HG03066 (cell line): Measurements from ENCODE around the gene HOXC6.

Experiments
- ATAC-seq: cut with Tn5 transposase; IDR thresholded peaks from one replicate; pipeline ENCODE4 v1.9.1; 2021; ENCODE audit warnings: low read depth; ENCODE audit not compliant: unreplicated experiment

The HOXC6 gene

DNA sequence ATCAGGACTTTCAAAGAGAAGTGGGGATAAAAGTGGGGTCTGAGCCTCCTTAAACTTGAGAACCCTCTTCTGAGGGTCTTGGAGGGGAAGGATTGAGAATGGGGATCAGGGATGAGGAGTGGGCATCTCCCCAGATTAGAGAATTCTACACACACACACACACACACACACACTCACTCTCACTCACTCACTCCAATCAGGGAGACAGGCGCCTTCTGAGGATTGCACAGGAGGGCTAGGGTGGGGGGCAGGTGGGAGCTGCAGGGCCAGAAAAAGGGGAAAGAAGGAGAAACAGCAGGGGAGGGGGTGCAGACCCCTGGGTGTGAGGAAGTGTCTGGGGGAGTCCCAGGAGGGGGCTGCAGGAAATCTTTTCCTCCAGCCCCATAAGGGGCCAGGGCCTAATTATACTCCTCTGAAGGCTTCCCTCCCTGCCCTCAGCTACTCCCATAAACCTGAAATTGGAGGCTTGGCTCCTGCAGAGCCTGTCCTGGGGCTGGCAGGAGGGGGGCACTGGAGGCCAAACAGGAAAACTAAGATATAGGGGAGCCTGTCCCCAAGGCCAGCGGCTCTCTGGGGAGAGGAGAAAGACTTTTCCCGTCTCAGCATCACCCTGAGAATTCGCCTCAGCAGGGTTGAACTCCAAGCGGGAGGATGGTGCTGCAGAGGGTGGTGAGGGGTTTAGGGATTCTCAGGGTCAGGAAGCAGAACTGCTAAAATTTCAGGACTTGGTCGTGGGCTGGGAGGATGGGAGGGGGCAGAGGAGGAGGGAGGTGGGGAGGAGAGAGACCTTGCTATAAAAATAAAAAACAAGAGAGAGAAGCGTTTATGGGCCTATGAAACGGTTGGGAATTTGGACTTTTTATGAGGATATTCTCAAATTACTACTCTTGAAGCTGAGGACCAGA lies 26.7 kb upstream of the HOXC6 start:
- ATAC-seq, result no peak

DNA sequence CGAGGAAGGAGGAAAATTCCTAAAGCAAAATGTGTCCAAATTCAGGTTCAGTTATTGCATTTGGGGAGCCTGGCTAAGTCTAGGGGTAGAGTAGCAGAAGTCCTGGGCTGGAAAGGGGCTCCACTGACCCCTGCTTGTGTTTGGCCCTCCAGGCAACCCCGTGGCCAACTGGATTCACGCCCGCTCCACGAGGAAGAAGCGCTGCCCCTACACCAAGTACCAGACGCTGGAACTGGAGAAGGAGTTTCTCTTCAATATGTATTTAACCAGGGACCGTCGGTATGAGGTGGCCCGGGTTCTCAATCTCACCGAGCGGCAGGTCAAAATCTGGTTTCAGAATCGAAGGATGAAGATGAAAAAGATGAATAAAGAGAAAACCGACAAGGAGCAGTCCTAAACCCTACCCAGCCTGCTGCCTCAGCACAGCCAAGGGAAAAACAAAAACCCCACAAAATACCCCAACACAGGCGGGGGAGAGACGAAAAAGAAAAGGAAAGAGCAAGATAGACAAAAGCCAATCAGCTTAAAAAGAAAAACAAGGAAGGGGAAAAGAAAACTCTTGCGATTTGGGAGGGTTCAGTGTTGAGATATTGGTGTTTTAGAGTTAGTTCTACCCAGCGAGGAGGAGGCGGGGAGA lies 25.8 kb upstream of the HOXC6 start:
- no peak for ATAC-seq

DNA sequence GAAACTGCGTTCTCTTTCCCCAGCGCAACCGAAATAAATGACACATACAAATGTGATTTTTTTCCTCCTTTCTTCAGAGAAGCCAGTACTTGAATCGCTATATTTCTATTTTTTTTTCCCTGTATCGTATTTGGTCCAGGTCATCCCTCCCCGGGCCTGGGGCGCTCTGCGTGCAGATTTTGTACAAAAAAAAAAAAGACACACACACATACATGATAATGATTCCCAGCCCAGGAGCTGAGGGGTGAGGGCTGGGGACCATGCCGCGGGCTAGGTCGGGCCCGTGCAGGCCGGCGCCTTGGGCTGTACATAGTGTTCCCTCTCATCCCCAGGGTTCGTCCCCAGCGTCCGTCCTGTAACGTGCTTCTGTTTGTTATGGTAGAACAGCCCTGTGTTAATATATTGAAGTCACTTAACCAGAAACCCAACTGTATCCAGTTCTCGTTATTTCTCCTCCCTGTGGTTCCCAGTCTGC lies 25.3 kb upstream of the HOXC6 start:
- no peak for ATAC-seq

DNA sequence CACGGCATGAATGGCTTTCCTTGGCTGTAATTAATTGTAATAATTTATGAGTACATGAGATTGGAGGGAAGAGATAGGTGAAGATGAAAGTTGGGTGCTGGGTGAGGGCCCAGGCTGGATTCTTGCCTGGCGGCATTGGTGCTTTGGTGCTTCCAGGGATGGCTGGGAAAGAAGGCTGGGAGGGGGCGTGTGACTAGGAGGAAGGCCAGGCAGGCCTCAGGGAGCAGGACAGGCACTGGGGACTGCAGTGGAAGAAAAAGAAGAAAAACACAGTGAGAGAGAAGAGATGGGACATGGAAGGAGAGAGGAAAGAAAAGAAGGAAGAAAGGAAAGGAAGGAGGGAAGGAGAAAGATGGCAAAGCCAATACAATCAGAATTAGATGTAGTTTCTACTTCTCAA lies 24.6 kb upstream of the HOXC6 start:
- ATAC-seq, result no peak

DNA sequence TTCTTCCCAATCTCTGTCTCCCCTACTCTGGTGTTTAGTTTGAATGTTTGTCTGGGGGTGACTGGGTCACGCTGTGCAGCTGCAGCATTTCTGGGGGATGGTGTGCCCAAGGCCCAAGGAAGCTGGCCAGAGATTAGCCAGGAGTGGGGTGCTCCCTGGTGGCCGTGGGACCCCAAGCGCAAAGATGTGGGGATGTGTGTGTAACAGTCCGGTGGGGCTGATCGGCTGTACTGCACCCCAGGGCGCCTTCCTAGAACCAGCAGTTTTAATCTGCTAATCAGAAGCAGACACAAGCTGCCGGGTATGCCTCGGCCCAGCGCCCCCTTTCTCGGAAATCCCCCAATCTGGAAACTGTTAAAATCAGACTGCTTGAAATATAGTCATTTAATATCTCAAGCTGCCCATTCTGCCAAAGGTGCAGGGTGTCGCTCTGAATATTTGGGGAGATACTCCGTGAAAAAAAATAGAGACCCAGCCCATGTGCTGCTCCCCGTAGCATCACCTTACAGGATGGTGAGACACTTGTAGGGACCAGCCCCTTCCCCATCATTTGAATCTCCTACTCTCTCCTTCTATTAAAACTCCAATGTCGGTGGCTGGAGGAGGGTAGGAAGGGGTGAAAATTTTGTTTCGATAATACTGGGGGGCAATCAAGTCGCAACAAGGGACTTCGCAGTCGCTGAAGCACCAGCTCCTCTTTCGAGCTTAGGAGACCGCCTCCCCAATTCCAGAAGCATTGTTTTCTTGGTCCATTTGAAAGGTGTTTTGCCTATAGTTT lies 24.0 kb upstream of the HOXC6 start:
- ATAC-seq, result no peak

DNA sequence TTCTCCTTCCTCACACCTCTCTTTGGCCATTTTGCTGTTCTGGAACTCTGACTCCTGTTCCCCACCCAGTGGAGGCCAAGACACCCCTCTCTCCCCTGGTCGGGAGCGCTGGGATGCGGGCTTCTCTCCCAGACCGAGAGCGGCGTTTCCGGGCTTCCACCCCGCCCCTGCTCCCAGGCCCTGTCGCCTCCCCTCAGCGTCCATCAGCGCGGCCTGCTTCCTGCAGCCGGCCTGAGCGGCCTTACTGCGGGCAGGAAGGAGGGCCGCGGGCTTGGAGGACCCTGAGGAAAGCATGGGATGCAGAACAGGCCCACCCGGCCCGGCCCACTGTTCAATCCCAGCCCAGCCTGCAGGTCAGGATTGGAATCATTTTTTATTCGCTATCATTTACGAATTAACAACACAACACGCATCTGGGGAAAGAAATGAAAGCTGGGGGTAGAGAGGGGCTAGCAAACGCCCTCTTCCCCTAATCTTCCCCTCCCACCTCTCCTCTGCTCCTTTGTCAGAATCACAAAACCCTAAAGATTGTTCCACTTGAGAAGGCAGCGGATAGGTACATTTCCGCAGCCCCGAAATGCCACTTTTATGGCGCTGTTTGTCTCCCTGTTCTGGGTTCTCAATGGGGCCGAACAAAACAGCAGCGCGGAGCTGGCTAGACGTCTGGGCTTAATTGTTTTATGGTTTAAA lies 23.3 kb upstream of the HOXC6 start:
- no peak for ATAC-seq

DNA sequence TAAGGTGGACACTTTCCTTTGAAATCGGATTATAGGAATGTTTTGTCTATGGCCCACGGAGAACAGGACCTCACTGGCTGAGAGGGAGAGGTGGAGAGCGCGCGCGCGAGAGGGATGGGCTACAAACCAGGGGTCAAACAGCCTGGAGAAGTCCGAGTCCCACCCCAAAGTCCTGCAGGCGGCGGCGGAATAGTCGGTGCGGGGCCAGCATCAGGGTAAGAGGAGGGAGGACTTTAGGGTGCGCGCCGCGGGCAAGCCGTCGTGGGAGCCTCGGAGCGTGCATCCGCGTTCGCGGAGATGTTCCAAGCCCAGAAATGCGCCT lies 22.7 kb upstream of the HOXC6 start:
- ATAC-seq, result no peak

DNA sequence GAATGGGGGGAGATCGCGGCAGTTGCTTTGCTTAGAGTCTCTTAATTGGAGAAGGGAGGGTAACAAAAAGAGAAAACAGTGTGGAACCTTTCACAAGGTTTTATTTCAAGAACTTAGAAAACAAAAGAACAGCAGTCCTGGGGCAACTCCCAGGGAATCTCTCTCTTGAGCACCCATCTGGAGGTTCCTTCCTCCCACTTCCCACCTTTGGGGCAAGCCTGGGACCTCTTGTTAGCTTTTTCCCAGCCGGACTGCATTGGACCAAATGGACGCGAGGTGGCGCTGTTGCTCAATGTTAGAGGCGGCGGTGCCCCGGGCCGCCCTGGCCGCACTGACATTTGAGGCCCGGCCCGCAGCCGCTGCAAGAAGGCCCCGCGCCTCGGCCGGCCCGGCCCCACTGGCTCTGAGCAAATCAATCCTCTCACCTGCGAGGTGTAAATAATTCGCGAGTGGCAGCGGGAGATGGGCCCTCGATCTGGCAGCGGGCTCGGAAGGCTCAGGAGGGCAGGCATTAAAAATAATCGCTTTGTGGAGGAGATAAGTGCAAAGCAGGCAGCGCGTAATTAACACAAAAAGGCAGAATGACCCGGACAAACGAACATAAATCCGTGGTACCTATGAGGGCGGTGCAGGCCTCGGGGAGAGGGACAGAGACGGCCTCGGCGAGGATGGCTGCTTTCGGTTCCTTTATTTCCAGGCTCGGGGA lies 22.2 kb upstream of the HOXC6 start:
- peak; percentile 70 for ATAC-seq

DNA sequence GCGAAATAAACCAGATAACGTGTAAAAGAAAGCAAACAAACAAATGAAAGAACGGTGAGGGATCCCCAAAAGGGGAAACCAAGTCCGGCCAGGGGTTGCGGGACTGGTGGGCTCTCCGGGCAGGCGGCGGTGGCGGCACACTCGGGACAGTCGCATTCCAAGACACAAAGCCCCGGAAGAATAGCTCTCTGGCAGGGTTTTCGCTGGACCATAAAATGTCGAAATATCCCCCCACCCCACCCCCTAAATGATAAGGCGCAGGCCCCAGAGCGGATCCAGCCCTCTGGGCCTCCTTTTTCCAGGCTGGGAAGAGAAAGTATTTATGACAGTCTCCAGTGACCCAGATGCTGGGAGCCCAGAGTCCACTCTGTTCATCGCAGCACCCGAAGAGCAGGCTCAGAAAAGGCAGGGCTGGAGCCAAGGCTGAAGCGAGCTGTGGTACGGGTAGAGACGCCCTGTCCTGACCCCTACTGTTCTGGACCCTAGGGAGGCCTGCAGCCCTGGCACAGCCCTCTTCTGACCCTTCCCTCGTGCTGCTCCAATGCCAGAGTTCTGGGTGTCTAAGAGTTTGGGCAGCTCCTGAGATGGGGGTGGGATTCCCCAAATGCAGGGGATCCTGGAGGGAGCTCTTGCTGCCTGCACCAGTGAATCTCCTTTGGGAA lies 21.6 kb upstream of the HOXC6 start:
- no peak for ATAC-seq

DNA sequence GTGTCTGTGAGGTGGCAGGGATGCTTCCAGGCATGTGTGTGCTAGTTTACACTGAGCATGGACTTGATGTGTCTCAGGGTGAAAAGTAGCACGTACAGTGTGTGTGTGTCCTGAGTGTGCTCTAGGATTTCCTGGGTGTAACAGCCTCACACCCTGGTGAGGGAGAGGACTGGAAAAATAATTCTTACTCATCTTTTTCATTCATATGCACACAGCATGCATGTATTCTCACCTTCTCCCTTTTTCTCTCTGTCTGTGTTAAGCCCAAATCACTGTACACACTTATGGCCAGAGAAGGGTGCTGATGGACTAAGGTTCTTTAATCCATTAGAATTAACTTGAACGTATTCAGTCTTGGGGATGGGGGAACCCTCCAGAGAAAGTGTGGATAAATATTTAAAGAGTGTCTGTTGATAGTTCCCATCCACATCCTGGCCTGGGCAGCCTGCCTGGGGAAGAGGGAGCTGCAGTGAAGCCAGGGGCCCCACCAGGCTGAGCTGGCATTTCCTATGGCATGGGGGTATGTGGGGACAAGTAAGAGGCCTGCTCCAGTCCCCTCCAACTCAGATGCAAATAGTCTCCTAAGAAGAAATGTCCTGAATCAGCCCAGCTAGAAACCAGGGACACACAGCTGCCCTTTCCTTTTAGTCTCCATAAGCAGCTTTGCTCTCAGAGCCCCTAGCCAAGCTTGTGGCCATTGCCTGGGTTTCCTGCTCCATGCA lies 20.5 kb upstream of the HOXC6 start:
- no peak for ATAC-seq

DNA sequence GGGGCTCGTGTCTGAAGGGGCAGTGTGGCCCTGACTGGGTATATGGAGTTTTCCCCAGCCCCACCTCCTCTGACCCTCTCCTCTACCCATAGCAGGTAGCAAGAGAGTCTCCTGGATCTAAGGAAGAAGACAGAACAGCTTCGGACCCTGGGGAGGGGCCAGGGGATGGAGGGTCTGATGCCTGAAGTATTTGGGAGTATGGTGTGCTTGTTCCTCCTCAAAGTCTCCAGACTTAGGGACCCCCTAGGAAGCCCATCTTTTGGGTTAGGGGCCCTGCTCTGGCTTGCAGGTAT lies 20.0 kb upstream of the HOXC6 start:
- no peak for ATAC-seq

DNA sequence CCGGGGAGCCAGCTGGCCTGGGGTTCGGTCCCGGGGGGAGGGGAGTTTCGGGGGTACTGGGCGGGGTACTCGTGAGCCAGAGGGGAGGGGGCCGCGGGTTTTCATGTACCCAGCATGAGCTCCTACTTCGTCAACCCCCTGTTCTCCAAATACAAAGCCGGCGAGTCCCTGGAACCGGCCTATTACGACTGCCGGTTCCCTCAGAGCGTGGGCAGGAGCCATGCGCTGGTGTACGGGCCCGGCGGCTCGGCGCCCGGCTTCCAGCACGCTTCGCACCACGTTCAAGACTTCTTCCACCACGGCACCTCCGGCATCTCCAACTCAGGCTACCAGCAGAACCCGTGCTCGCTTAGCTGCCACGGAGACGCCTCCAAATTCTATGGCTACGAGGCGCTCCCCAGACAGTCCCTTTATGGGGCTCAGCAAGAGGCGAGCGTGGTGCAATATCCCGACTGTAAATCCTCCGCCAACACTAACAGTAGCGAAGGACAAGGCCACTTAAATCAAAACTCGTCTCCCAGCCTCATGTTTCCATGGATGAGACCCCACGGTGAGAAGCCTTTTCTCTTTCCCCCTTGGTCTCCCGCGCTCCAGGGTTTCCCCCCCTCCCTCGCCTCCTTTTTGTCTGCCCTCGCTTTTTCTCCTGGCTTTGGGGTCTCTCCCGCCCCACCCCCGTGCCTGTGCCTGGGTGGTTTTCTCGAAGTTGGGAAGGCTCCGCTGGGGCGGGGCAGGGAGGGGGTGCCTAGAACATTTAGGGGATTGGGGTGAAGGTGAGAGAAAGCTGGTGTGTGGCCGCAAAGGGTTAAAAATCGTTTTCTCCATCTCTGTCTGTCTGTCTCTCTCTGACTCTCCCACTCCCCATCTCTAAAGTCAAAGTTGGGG lies 18.8 kb upstream of the HOXC6 start:
- ATAC-seq, result no peak

DNA sequence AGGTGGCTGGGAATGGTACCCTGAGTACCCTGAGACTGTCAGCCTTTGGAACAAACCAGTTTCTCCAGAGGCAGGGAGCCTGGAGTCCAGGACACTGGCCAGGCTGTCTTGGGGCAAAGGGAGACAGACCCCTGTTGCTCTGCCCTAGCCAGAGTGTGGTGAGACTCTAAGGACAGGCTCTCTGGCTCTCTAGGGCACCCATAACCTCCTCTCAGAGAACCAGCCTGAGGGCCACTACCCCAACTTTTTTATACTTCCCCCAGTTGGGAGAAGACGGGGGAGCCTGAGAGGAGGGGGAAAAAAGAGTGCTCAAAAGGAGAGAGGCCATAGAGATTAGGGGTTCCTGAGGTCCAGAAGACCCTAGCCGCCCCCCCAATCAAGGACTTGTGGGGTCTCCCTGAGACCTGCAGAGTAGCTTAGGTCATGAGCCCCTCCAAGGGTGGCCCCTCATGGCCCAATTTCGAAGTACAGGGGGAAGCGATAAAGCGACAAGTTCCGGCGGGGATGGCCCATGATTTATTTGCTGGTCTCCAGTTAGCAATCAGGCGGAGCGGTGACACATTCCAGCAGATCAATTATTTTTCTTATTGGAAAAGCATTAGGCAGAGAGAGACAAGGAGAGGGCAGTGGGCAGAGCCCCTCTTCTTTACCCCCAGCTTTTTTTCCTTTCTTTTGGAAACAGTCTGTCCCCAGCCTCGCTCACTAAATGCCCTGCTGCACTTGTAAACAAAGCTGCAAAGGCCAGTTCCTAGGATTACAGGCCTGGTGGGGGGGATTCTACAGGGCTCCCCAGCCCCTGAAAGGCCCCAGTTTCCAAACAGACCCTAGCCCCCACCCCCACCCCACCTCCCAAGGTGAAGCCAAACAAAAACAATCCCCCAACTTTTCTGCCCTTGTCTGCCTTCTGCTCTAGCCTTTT lies 17.9 kb upstream of the HOXC6 start:
- no peak for ATAC-seq

DNA sequence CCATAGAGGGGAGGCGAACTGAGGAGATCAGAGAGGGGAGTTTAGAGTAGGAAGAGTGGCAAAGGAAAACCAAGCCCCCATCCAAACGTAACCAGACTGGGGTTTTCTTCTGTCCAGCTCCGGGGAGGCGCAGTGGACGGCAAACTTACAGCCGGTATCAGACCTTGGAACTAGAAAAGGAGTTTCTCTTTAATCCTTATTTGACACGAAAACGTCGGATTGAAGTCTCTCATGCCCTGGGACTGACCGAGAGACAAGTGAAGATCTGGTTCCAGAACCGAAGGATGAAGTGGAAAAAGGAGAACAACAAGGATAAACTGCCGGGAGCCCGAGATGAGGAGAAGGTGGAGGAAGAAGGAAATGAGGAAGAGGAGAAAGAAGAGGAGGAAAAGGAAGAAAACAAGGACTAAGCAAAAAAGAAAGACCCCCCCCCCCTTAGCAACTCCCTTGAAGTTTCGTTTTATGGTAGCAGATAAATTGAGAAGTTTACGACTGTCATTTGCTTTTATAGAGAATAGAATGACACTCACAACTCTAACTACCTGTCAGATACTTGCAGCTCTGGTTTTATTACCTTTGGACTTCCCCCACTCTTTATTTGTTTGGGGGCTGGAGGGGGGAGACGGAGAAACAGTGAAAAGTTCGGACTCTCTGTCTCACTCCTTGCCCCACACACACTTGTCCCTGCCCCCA lies 17.1 kb upstream of the HOXC6 start:
- ATAC-seq, result no peak

DNA sequence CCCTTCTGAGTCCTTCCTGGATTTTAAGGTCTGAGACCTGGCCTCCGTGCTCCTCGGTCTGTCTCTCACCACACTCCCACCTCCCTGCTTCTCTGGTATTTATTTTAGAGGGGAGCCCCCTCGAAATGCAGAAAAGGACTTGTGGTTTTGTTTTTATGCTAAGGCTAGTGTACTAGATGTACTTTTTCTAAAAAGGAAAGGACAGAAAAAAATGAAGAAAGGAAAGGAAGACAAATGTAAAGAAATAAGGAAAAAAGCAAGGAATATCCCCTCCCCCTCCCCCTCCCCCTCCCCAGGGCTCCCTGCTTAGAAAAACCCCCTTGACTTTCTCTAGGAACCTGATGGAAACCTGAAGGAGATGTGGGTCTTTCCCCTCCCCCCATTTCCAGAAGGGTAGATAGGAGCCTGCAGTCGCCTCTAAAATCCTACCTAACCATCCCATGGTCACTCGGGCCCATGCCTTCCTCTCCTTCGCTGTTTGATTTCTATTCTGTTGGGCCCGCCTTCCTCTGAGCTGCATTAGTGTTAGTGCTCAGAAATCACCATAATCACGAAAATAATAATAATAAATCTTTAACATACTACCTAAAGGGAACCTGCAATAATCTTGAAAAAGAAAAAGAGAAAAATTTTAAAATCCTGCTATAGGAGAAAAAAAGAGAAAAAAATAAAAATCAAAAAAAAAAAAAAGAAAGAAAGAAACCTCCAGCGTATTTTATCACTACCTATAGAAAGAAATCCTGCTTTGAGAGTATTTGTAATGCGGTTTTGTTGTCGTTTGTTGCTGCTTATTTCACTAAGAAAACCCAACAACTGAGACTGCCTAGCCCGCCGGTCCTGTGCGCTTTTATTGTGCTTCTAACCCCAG lies 16.3 kb upstream of the HOXC6 start:
- no peak for ATAC-seq
